HEK293 (cell line): ENCODE results near the gene SEZ6L.

Experiments
- CTCF ChIA-PET: fragments of 350-600 bp; formaldehyde crosslinking; extraction: SDS; loops from one replicate; lab custom pipeline; 2021; ENCODE audit warnings: antibody characterized with exemption; lab: Yijun Ruan, JAX
- POLR2A ChIA-PET: fragments of 300-600 bp; formaldehyde crosslinking; extraction: SDS; loops from one replicate; lab custom pipeline; 2020; ENCODE audit warnings: antibody characterized with exemption, inconsistent platforms; lab: Yijun Ruan, JAX
- H3K27ac ChIP-seq: fragments of 200-500 bp; sonication (Bioruptor generic); 2 replicates; pipeline ENCODE4 v1.5.1; 2014; ENCODE audit warnings: low read depth, low read length, control low read depth, inconsistent platforms; ENCODE audit errors: extremely low read depth
- H3K36me3 ChIP-seq, 2 experiments: fragments of 200-500 bp in 1 of 2; sonication (Bioruptor generic) in 1 of 2; 1 replicate in 1 of 2; 2 replicates in 1 of 2; pipeline ENCODE4 v1.5.1; 2014 to 2017; ENCODE audit warnings: inconsistent platforms in 2 of 2, low read length in 2 of 2; ENCODE audit not compliant: control insufficient read depth in 2 of 2, insufficient read depth in 1 of 2
- H3K4me1 ChIP-seq: fragments of 200-500 bp; sonication (Bioruptor generic); 2 replicates; pipeline ENCODE4 v1.5.1; 2014; ENCODE audit warnings: mild to moderate bottlenecking, low read length, inconsistent platforms; ENCODE audit not compliant: control insufficient read depth, insufficient read depth
- H3K4me3 ChIP-seq: 2 replicates; pipeline ENCODE4 v1.5.1; 2011; ENCODE audit warnings: low read depth, mild to moderate bottlenecking, control low read depth, low read length, moderate library complexity
- H3K9me3 ChIP-seq: fragments of 200-500 bp; sonication (Bioruptor generic); 2 replicates; pipeline ENCODE4 v1.5.1; 2014; ENCODE audit warnings: low read depth, low read length, inconsistent platforms; ENCODE audit not compliant: control insufficient read depth, insufficient read depth
- FEZF1 ChIP-seq: fragments of 450-650 bp; formaldehyde crosslinking; IDR thresholded peaks from 2 replicates; pipeline ENCODE4 v1.5.1; 2016; ENCODE audit warnings: missing biosample characterization, missing genetic modification characterization
- HIC1 ChIP-seq: fragments of 450-650 bp; formaldehyde crosslinking; IDR thresholded peaks from 2 replicates; pipeline ENCODE4 v1.5.1; 2016; ENCODE audit warnings: missing biosample characterization, missing genetic modification characterization
- KLF7 ChIP-seq: fragments of 450-650 bp; formaldehyde crosslinking; IDR thresholded peaks from 2 replicates; pipeline ENCODE4 v1.5.1; 2016; ENCODE audit warnings: missing biosample characterization, missing genetic modification characterization, borderline replicate concordance
- PRDM1 ChIP-seq: fragments of 450-650 bp; formaldehyde crosslinking; IDR thresholded peaks from 2 replicates; pipeline ENCODE4; 2016; ENCODE audit warnings: missing biosample characterization, missing genetic modification characterization
- SP7 ChIP-seq: fragments of 450-650 bp; formaldehyde crosslinking; IDR thresholded peaks from 2 replicates; pipeline ENCODE4 v1.5.1; 2016; ENCODE audit warnings: missing biosample characterization, missing genetic modification characterization
- WT1 ChIP-seq: fragments of 450-650 bp; formaldehyde crosslinking; IDR thresholded peaks from 2 replicates; pipeline ENCODE4 v1.5.1; 2016; ENCODE audit warnings: missing biosample characterization, missing genetic modification characterization
- YY1 ChIP-seq: fragments of 450-650 bp; formaldehyde crosslinking; IDR thresholded peaks from 2 replicates; pipeline ENCODE4 v1.5.1; 2018; ENCODE audit warnings: missing biosample characterization, missing genetic modification characterization
- ZBTB17 ChIP-seq: fragments of 450-650 bp; formaldehyde crosslinking; IDR thresholded peaks from 2 replicates; pipeline ENCODE4 v1.5.1; 2016; ENCODE audit warnings: missing biosample characterization, missing genetic modification characterization
- ZIC2 ChIP-seq: fragments of 450-650 bp; formaldehyde crosslinking; IDR thresholded peaks from 2 replicates; pipeline ENCODE4 v1.5.1; 2016; ENCODE audit warnings: missing biosample characterization, missing genetic modification characterization
- ZNF184 ChIP-seq: fragments of 450-650 bp; IDR thresholded peaks from 2 replicates; pipeline ENCODE4 v1.5.1; 2018; ENCODE audit warnings: missing biosample characterization, mild to moderate bottlenecking, missing genetic modification characterization
- ZNF560 ChIP-seq: fragments of 450-650 bp; formaldehyde crosslinking; IDR thresholded peaks from 2 replicates; pipeline ENCODE4 v1.5.1; 2017; ENCODE audit warnings: missing biosample characterization, missing genetic modification characterization, borderline replicate concordance
- ZNF623 ChIP-seq: fragments of 450-650 bp; formaldehyde crosslinking; IDR thresholded peaks from 2 replicates; pipeline ENCODE4 v1.5.1; 2016; ENCODE audit warnings: missing biosample characterization, missing genetic modification characterization
- ZNF704 ChIP-seq: fragments of 450-650 bp; formaldehyde crosslinking; IDR thresholded peaks from 2 replicates; pipeline ENCODE4 v1.5.1; 2016; ENCODE audit warnings: missing biosample characterization, missing genetic modification characterization
- ZNF768 ChIP-seq: fragments of 450-650 bp; formaldehyde crosslinking; IDR thresholded peaks from 2 replicates; pipeline ENCODE4 v1.5.1; 2018; ENCODE audit warnings: missing biosample characterization, mild to moderate bottlenecking, missing genetic modification characterization
- ZSCAN4 ChIP-seq: fragments of 450-650 bp; formaldehyde crosslinking; IDR thresholded peaks from 2 replicates; pipeline ENCODE4 v1.5.1; 2017; ENCODE audit warnings: missing biosample characterization, missing genetic modification characterization
- TF ChIP-seq, protein P1 (sequence below): fragments of 450-650 bp; formaldehyde crosslinking; IDR thresholded peaks from 2 replicates; pipeline ENCODE4 v1.5.1; 2016; ENCODE audit warnings: missing biosample characterization, missing genetic modification characterization
- TF ChIP-seq, protein P2 (sequence below): fragments of 450-650 bp; formaldehyde crosslinking; IDR thresholded peaks from 2 replicates; pipeline ENCODE4 v1.5.1; 2017; ENCODE audit warnings: missing biosample characterization, missing genetic modification characterization
- TF ChIP-seq, protein P3 (sequence below): fragments of 450-650 bp; formaldehyde crosslinking; IDR thresholded peaks from 2 replicates; pipeline ENCODE4 v1.5.1; 2016; ENCODE audit warnings: missing biosample characterization, missing genetic modification characterization

The SEZ6L gene

DNA sequence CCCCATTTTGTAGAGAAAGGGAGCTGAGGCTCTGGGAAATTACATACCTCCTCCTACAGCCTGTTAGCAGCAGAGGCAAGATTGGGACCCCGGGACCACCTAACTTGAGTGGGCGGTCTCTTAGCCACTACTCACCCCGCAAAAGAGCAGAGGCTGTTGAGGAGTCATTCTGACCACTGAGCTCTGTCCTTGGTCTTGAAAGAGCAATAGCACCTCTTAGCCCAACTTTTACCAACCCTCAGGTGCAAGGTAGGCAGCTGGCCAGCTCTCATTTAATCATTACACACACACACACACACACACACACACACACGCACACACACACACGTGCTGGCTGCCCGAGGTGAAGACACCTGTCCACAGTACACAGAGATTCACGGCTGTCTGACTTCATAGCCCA is 144.0 kb downstream of the SEZ6L start:
- CTCF ChIA-PET, result interaction anchor here (0.6 to 1.2 kb wide), 5 partner anchors 16 to 980 kb away, joined by 3 to 4 read pairs (median 3); no protein-coding TSS in a partner anchor
- POLR2A ChIA-PET, result no interaction called here
- H3K9me3 ChIP-seq, result no peaks in the 10 kb centered on the region
- H3K27ac ChIP-seq, result no peak overlapping the region
- H3K36me3 ChIP-seq, result no peaks in the 10 kb centered on the region
- no peaks in the 10 kb centered on the region for H3K4me1 ChIP-seq
- TF ChIP-seq KLF7 (tag by site-specific recombination) (no peak), YY1 (tag by site-specific recombination) (no peak), HIC1 (tag by site-specific recombination) (no peak), PRDM1 (tag by site-specific recombination) (no peak)
- TF ChIP-seq, protein P1, sequence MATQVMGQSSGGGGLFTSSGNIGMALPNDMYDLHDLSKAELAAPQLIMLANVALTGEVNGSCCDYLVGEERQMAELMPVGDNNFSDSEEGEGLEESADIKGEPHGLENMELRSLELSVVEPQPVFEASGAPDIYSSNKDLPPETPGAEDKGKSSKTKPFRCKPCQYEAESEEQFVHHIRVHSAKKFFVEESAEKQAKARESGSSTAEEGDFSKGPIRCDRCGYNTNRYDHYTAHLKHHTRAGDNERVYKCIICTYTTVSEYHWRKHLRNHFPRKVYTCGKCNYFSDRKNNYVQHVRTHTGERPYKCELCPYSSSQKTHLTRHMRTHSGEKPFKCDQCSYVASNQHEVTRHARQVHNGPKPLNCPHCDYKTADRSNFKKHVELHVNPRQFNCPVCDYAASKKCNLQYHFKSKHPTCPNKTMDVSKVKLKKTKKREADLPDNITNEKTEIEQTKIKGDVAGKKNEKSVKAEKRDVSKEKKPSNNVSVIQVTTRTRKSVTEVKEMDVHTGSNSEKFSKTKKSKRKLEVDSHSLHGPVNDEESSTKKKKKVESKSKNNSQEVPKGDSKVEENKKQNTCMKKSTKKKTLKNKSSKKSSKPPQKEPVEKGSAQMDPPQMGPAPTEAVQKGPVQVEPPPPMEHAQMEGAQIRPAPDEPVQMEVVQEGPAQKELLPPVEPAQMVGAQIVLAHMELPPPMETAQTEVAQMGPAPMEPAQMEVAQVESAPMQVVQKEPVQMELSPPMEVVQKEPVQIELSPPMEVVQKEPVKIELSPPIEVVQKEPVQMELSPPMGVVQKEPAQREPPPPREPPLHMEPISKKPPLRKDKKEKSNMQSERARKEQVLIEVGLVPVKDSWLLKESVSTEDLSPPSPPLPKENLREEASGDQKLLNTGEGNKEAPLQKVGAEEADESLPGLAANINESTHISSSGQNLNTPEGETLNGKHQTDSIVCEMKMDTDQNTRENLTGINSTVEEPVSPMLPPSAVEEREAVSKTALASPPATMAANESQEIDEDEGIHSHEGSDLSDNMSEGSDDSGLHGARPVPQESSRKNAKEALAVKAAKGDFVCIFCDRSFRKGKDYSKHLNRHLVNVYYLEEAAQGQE, result peak; percentile 76
- TF ChIP-seq, protein P2, sequence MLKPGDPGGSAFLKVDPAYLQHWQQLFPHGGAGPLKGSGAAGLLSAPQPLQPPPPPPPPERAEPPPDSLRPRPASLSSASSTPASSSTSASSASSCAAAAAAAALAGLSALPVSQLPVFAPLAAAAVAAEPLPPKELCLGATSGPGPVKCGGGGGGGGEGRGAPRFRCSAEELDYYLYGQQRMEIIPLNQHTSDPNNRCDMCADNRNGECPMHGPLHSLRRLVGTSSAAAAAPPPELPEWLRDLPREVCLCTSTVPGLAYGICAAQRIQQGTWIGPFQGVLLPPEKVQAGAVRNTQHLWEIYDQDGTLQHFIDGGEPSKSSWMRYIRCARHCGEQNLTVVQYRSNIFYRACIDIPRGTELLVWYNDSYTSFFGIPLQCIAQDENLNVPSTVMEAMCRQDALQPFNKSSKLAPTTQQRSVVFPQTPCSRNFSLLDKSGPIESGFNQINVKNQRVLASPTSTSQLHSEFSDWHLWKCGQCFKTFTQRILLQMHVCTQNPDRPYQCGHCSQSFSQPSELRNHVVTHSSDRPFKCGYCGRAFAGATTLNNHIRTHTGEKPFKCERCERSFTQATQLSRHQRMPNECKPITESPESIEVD (tag by site-specific recombination), result no peak
- H3K4me3 ChIP-seq, result no peak overlapping the region

GRCh38 chr22:26314171-26314570 is 144.9 kb downstream of the SEZ6L start:
- Histone ChIP-seq H3K27ac (no peak overlapping the region), H3K9me3 (no peaks in the 10 kb centered on the region), H3K4me1 (no peaks in the 10 kb centered on the region), H3K36me3 (no peaks in the 10 kb centered on the region), H3K4me3 (no peak overlapping the region)
- ChIA-PET CTCF (interaction anchor here (1.2 kb wide), 1 partner anchor 17 kb away, joined by 3 read pairs; no protein-coding TSS in a partner anchor), POLR2A (no interaction called here)
- peak; percentile 81 for TF ChIP-seq ZNF623 (tag by site-specific recombination)
- TF ChIP-seq ZBTB17 (tag by site-specific recombination), result no peak
- TF ChIP-seq ZNF560 (tag by site-specific recombination), result no peak

GRCh38 chr22:26314656-26315055 is 145.4 kb downstream of the SEZ6L start:
- no peak overlapping the region for H3K4me3 ChIP-seq
- CTCF ChIA-PET, result interaction anchor here (1.0 kb wide), 1 partner anchor 142 kb away, joined by 3 read pairs; no protein-coding TSS in a partner anchor
- TF ChIP-seq ZIC2 (tag by site-specific recombination) (0 out of 2 replicates have a peak, but pooled peaks have one; percentile 15), FEZF1 (tag by site-specific recombination) (no peak), ZNF184 (tag by site-specific recombination) (no peak), ZSCAN4 (tag by site-specific recombination) (no peak), SP7 (no peak), WT1 (tag by site-specific recombination) (no peak), ZNF704 (tag by site-specific recombination) (no peak), ZNF768 (tag by site-specific recombination) (no peak)
- TF ChIP-seq, protein P3, sequence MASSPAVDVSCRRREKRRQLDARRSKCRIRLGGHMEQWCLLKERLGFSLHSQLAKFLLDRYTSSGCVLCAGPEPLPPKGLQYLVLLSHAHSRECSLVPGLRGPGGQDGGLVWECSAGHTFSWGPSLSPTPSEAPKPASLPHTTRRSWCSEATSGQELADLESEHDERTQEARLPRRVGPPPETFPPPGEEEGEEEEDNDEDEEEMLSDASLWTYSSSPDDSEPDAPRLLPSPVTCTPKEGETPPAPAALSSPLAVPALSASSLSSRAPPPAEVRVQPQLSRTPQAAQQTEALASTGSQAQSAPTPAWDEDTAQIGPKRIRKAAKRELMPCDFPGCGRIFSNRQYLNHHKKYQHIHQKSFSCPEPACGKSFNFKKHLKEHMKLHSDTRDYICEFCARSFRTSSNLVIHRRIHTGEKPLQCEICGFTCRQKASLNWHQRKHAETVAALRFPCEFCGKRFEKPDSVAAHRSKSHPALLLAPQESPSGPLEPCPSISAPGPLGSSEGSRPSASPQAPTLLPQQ (tag by site-specific recombination), result no peak

More at GRCh38 chr22:26314656-26315055, 145.4 kb downstream of the SEZ6L start:
- no peaks in the 10 kb centered on the region for H3K9me3 ChIP-seq
- no peak overlapping the region for H3K27ac ChIP-seq
- H3K4me1 ChIP-seq, result no peaks in the 10 kb centered on the region
- no peaks in the 10 kb centered on the region for H3K36me3 ChIP-seq
- POLR2A ChIA-PET, result no interaction called here
